Spleen (tissue), 11 donors: Measurements from ENCODE around the gene SMC5. TPM values are rescaled to one million over a fixed set of nuclear protein-coding genes. Genes with fewer than 3 reads are reported as not detected.

ENCODE experiments used
- DNase-seq: peaks from one replicate; pipeline ENCODE4 v3.0.0-alpha.2; 2020
- H3K27ac ChIP-seq, 8 donors: fragments of 200-600 bp; sonication (generic) in 7 of 8; 1 replicate in 4 of 8; 2 replicates in 4 of 8; pipeline versions ENCODE4 v1.5.0 to v1.8.0; 2016 to 2021; ENCODE audit warnings: inconsistent platforms in 4 of 8, mild to moderate bottlenecking in 4 of 8, moderate library complexity in 1 of 8
- H3K27me3 ChIP-seq, 7 donors: fragments of 200-600 bp; sonication (generic) in 6 of 7; replicated peaks in 1 of 7; 1 replicate in 4 of 7; 2 replicates in 3 of 7; pipeline versions ENCODE4 v1.5.0 to v1.8.0; 2016 to 2021; ENCODE audit warnings: inconsistent platforms in 3 of 7, mild to moderate bottlenecking in 1 of 7
- H3K36me3 ChIP-seq, 6 donors: fragments of 200-600 bp; sonication (generic) in 5 of 6; 1 replicate in 4 of 6; 2 replicates in 2 of 6; pipeline versions ENCODE4 v1.5.0 to v1.8.0; 2016 to 2021; ENCODE audit warnings: inconsistent platforms in 2 of 6
- H3K4me1 ChIP-seq, 6 donors: fragments of 200-600 bp; sonication (generic) in 5 of 6; 1 replicate in 3 of 6; 2 replicates in 3 of 6; pipeline versions ENCODE4 v1.5.0 to v1.8.0; 2016 to 2021; ENCODE audit warnings: inconsistent platforms in 3 of 6
- H3K4me3 ChIP-seq, 8 donors: fragments of 200-600 bp; sonication (generic) in 7 of 8; 1 replicate in 4 of 8; 2 replicates in 4 of 8; pipeline versions ENCODE4 v1.5.0 to v1.8.0; 2016 to 2021; ENCODE audit warnings: inconsistent platforms in 4 of 8, mild to moderate bottlenecking in 4 of 8, moderate library complexity in 2 of 8
- H3K9me3 ChIP-seq, 8 donors: fragments of 200-600 bp; sonication (generic) in 7 of 8; 1 replicate in 4 of 8; 2 replicates in 4 of 8; pipeline versions ENCODE4 v1.5.0 to v1.8.0; 2016 to 2021; ENCODE audit warnings: inconsistent platforms in 4 of 8
- CTCF ChIP-seq, 11 experiments: fragments of 200-600 bp in 7 of 11; fragments of 450-650 bp in 4 of 11; sonication (generic) in 4 of 11; IDR thresholded peaks in 8 of 11; conservative IDR thresholded peaks in 3 of 11; 1 replicate in 7 of 11; 2 replicates in 4 of 11; pipeline versions ENCODE4 v1.4.0 to v1.8.0; 2016 to 2021; ENCODE audit warnings: antibody characterized with exemption in 11 of 11, inconsistent platforms in 4 of 11, mild to moderate bottlenecking in 1 of 11
- POLR2A ChIP-seq, 3 donors: fragments of 450-650 bp; IDR thresholded peaks; one replicate each; pipeline ENCODE4 v1.5.1; 2017; ENCODE audit warnings: antibody characterized with exemption in 3 of 3, mild to moderate bottlenecking in 1 of 3
- POLR2AphosphoS5 ChIP-seq, 3 donors: sonication (generic); formaldehyde crosslinking; IDR thresholded peaks; one replicate each; pipeline ENCODE4 v1.5.1; 2017; ENCODE audit warnings: antibody characterized with exemption in 3 of 3
- WGBS, 5 donors: extraction: QIAGEN DNeasy Blood & Tissue Kit in 3 of 5; methylation state at CpG; one replicate each; pipeline versions ENCODE4 v1.1.5 to v1.1.7; 2013 to 2018; 5-methylcytosine and 5-hydroxymethylcytosine counted together
- intact Hi-C: fragments of 100-400 bp; cut with DNase I; formaldehyde crosslinking; loops from one replicate; pipeline ENCODE4 v1.15.0; 2023; ENCODE audit warnings: low total_unique reads
- polyA plus RNA-seq, 3 donors: library from polyadenylated mRNA; stranded (reverse); fragments of 200-250 nt; gene quantifications; one replicate each; pipeline ENCODE4 v1.2.1, GENCODE V29; 2013
- total RNA-seq, 7 donors: library from RNA; depleted of rRNA in 3 of 7; stranded (reverse); fragments of >200 nt in 3 of 7; fragmentation: NEBNext Ultra II Directional in 4 of 7; extraction: Animal tissue kit (Norgen Biotek cat#: 25700) in 4 of 7; gene quantifications; one replicate each; pipeline versions ENCODE4 v1.1.0 to v1.2.1, GENCODE V29; 2016 to 2021
- donor health status: healthy with polysubstance abuse.
- donor health status: DM: no; HTN: no; CAD: no; lungs with moderate emphysema.
- donor health status: DM: no; HTN: no; CAD: no.
- donor health status: Bipolar disorder and iron deficiency.
- donor health status: healthy.
- donor health status: DM: no; HTN: no; CAD: no.
- donor health status: DM: yes; HTN: yes; CAD: no.

SMC5 gene
- total and polyA plus RNA-seq, 10 donors = 7.4 to 39.9 (median 29.8) TPM

- intact Hi-C loops = loop anchor here (10.0 kb wide), 1 partner anchor 138 kb away; no protein-coding TSS in a partner anchor
Observed at GRCh38 chr9:70347046-70347445, 88.3 kb downstream of the SMC5 start.

GRCh38 chr9:70352356-70352755 lies 93.6 kb downstream of the SMC5 start:
- intact Hi-C loops = no loop called here
- no peak for TF ChIP-seq POLR2A (IDR thresholded peaks at IDR 0.05)
- TF ChIP-seq CTCF (IDR thresholded peaks at IDR 0.05 in 8 of 11, conservative IDR thresholded peaks at IDR 0.05 in 3 of 11) = no peak
- TF ChIP-seq POLR2AphosphoS5 (IDR thresholded peaks at IDR 0.05) = no peak
- no peak for DNase-seq
- Histone ChIP-seq H3K27me3 (no peaks in the 10 kb centered on the region), H3K4me1 (no peaks in the 10 kb centered on the region), H3K9me3 (no peaks in the 10 kb centered on the region), H3K36me3 (peaks cover 0 to 60% (median 27%) of the 10 kb centered on the region in 6 donors), H3K27ac (peak overlapping the region in 1 of 8 donors; percentile 51), H3K4me3 (no peak overlapping the region)
- 58 to 77% (median 69%) methylated on average over 1 of the region's 1 CpG for WGBS, 5 donors

More at GRCh38 chr9:70347046-70347445, 88.3 kb downstream of the SMC5 start:
- Histone ChIP-seq H3K4me3 (no peak overlapping the region), H3K36me3 (peaks cover 0 to 79% (median 33%) of the 10 kb centered on the region in 6 donors), H3K9me3 (no peaks in the 10 kb centered on the region), H3K27ac (no peak overlapping the region), H3K27me3 (no peaks in the 10 kb centered on the region), H3K4me1 (no peaks in the 10 kb centered on the region)
- DNase-seq = no peak
- TF ChIP-seq POLR2AphosphoS5 (IDR thresholded peaks at IDR 0.05) (no peak), POLR2A (IDR thresholded peaks at IDR 0.05) (no peak), CTCF (IDR thresholded peaks at IDR 0.05 in 8 of 11, conservative IDR thresholded peaks at IDR 0.05 in 3 of 11) (no peak)
- 90 to 96% (median 92%) methylated on average over 2 of the region's 2 CpGs for whole genome bisulfite sequencing, 5 donors

GRCh38 chr9:70352802-70353201 lies 94.0 kb downstream of the SMC5 start:
- H3K27ac ChIP-seq = no peak overlapping the region
- TF ChIP-seq CTCF (IDR thresholded peaks at IDR 0.05 in 8 of 11, conservative IDR thresholded peaks at IDR 0.05 in 3 of 11) = peak in 8 of 11 experiments; percentile 22 to 53 (median 40)
- no peak for TF ChIP-seq POLR2A (IDR thresholded peaks at IDR 0.05)
- intact Hi-C loops = no loop called here
- no peaks in the 10 kb centered on the region for H3K4me1 ChIP-seq
- peaks cover 0 to 60% (median 25%) of the 10 kb centered on the region in 6 donors for H3K36me3 ChIP-seq
- H3K27me3 ChIP-seq = no peaks in the 10 kb centered on the region
- H3K9me3 ChIP-seq = no peaks in the 10 kb centered on the region
- DNase-seq = no peak
- no peak overlapping the region for H3K4me3 ChIP-seq

- Histone ChIP-seq H3K27me3 (no peaks in the 10 kb centered on the region), H3K4me1 (no peaks in the 10 kb centered on the region), H3K4me3 (no peak overlapping the region), H3K27ac (no peak overlapping the region), H3K9me3 (no peaks in the 10 kb centered on the region), H3K36me3 (peaks cover 0 to 33% (median 8%) of the 10 kb centered on the region in 6 donors)
- no peak for DNase-seq
- WGBS, 5 donors = 56 to 85% (median 77%) methylated on average over 3 of the region's 3 CpGs
- TF ChIP-seq POLR2A (IDR thresholded peaks at IDR 0.05) = no peak
- no peak for TF ChIP-seq POLR2AphosphoS5 (IDR thresholded peaks at IDR 0.05)
- TF ChIP-seq CTCF (IDR thresholded peaks at IDR 0.05 in 8 of 11, conservative IDR thresholded peaks at IDR 0.05 in 3 of 11) = no peak
- intact Hi-C loops = no loop called here
Observed at GRCh38 chr9:70355801-70356200, 97.0 kb downstream of the SMC5 start.
